Upper lobe of left lung (tissue), 6 donors: Measurements from ENCODE around the gene PALLD. TPM values are rescaled to one million over a fixed set of nuclear protein-coding genes. Genes with fewer than 3 reads are reported as not detected.
"Not testable (repeated sequence)": the region's sequence is repeated elsewhere in the genome, so short reads cannot be mapped to it uniquely, and the experiment has no call there.

ENCODE experiments used
- ATAC-seq, 2 donors: fragments of 200-7000 bp; cut with Tn5 transposase; one replicate each; pipeline ENCODE4 v1.9.1; 2022; ENCODE audit warnings: mild to moderate bottlenecking in 2 of 2, moderate library complexity in 2 of 2; ENCODE audit not compliant: low FRiP score in 2 of 2
- DNase-seq, 2 donors: peaks; one replicate each; pipeline ENCODE4 v3.0.0-alpha.2; 2019 to 2020
- H3K27ac ChIP-seq, 4 donors: fragments of 200-600 bp; sonication (generic); one replicate each; pipeline ENCODE4 v1.5.1; 2016 to 2019
- H3K27me3 ChIP-seq, 4 donors: fragments of 200-600 bp; sonication (generic); one replicate each; pipeline ENCODE4 v1.5.1; 2017 to 2019
- H3K36me3 ChIP-seq, 4 donors: fragments of 200-600 bp; sonication (generic); one replicate each; pipeline ENCODE4 v1.5.1; 2016 to 2019
- H3K4me1 ChIP-seq, 4 donors: fragments of 200-600 bp; sonication (generic); one replicate each; pipeline ENCODE4 v1.5.1; 2018 to 2019
- H3K4me3 ChIP-seq, 4 donors: fragments of 200-600 bp; sonication (generic); one replicate each; pipeline ENCODE4 v1.5.1; 2017 to 2019; ENCODE audit warnings: mild to moderate bottlenecking in 2 of 4, moderate library complexity in 1 of 4
- H3K9me3 ChIP-seq, 4 donors: fragments of 200-600 bp; sonication (generic); one replicate each; pipeline ENCODE4 v1.5.1; 2018 to 2019
- EP300 ChIP-seq, 4 donors: sonication (generic); formaldehyde crosslinking; IDR thresholded peaks; one replicate each; pipeline ENCODE4 v1.5.1; 2017; ENCODE audit warnings: antibody characterized with exemption in 4 of 4, control low read depth in 2 of 4
- POLR2A ChIP-seq, 4 donors: fragments of 450-650 bp; IDR thresholded peaks; one replicate each; pipeline ENCODE4 v1.5.1; 2016 to 2017; ENCODE audit warnings: antibody characterized with exemption in 4 of 4, mild to moderate bottlenecking in 2 of 4
- POLR2AphosphoS5 ChIP-seq, 2 donors: sonication (generic); formaldehyde crosslinking; IDR thresholded peaks; one replicate each; pipeline ENCODE4 v1.5.1; 2017; ENCODE audit warnings: antibody characterized with exemption in 2 of 2
- WGBS, 2 donors: methylation state at CpG; one replicate each; pipeline ENCODE4 v1.1.5; 2017 to 2018; 5-methylcytosine and 5-hydroxymethylcytosine counted together
- total RNA-seq, 6 donors: library from RNA; depleted of rRNA in 4 of 6; stranded (reverse); fragments of >200 nt in 4 of 6; gene quantifications; one replicate each; pipeline versions ENCODE4 v1.1.0 to v1.2.1, GENCODE V29; 2016 to 2021
- TF ChIP-seq, protein P1 (sequence below), 6 experiments: fragments of 450-650 bp in 4 of 6; fragments of 200-600 bp in 2 of 6; sonication (generic) in 2 of 6; IDR thresholded peaks; one replicate each; pipeline ENCODE4 v1.5.1; 2016 to 2019; ENCODE audit warnings: antibody characterized with exemption in 6 of 6
- donor health status: DM: no; HTN: no; CAD: no; lungs with moderate emphysema.
- donor health status: DM: no; HTN: yes; CAD: no; lungs with severe emphysema.

Gene PALLD
- total RNA-seq, 6 donors from 2014 or later, result 63.9 to 175 (median 134) TPM

DNA sequence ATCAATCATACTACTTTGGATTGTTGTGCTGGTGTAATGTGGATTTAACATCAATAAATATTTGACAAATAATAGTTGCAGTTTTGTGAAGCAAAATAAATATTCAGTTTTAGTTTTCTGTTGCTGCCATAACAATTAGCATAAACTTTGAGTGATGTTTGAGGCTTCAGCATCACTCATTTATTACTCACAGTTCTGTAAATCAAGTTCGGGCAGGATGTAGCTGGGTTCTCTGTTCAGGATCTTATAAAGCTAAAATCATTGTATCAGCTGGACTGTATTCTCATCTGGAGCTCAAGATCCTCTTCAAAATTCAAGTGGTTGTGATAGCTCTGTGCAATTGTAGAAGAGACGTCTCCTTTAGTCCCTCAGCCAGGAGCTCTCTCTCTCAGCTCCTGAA lies 431.5 kb downstream of the PALLD start:
- no peak for ATAC-seq
- H3K4me3 ChIP-seq, result no peak overlapping the region
- peaks cover 6 to 18% (median 16%) of the 10 kb centered on the region in 4 donors for H3K9me3 ChIP-seq
- TF ChIP-seq, protein P1, sequence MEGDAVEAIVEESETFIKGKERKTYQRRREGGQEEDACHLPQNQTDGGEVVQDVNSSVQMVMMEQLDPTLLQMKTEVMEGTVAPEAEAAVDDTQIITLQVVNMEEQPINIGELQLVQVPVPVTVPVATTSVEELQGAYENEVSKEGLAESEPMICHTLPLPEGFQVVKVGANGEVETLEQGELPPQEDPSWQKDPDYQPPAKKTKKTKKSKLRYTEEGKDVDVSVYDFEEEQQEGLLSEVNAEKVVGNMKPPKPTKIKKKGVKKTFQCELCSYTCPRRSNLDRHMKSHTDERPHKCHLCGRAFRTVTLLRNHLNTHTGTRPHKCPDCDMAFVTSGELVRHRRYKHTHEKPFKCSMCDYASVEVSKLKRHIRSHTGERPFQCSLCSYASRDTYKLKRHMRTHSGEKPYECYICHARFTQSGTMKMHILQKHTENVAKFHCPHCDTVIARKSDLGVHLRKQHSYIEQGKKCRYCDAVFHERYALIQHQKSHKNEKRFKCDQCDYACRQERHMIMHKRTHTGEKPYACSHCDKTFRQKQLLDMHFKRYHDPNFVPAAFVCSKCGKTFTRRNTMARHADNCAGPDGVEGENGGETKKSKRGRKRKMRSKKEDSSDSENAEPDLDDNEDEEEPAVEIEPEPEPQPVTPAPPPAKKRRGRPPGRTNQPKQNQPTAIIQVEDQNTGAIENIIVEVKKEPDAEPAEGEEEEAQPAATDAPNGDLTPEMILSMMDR (IDR thresholded peaks at IDR 0.05), result no peak
- TF ChIP-seq EP300 (IDR thresholded peaks at IDR 0.05), result no peak
- no peak for TF ChIP-seq POLR2AphosphoS5 (IDR thresholded peaks at IDR 0.05)
- no peak for TF ChIP-seq POLR2A (IDR thresholded peaks at IDR 0.05)
- H3K36me3 ChIP-seq, result peaks cover 5 to 53% (median 19%) of the 10 kb centered on the region in 4 donors
- no peak overlapping the region for H3K27ac ChIP-seq
- H3K4me1 ChIP-seq, result no peaks in the 10 kb centered on the region
- DNase-seq, result no peak
- WGBS, 2 donors, result 82 to 87% methylated on average over 2 of the region's 2 CpGs
- H3K27me3 ChIP-seq, result no peaks in the 10 kb centered on the region

DNA sequence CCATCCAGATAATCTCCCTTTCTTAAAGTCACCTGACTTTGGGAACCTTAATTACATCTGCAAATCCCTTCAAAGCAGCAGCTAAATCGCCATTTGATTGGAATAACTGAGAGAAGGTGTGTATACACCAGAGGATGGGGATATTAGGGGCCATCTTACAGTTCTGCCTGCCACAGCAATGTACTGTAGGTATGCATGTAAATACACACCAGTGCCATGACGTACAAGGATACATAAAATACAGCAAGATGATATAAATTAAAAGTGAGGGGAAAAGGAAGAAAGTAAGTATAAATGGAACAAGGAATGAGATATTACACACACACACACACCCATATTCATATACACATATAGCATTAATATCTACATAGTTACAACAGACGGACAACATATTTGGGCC lies 432.0 kb downstream of the PALLD start:
- 95 to 97% methylated on average over 3 of the region's 3 CpGs for WGBS, 2 donors

DNA sequence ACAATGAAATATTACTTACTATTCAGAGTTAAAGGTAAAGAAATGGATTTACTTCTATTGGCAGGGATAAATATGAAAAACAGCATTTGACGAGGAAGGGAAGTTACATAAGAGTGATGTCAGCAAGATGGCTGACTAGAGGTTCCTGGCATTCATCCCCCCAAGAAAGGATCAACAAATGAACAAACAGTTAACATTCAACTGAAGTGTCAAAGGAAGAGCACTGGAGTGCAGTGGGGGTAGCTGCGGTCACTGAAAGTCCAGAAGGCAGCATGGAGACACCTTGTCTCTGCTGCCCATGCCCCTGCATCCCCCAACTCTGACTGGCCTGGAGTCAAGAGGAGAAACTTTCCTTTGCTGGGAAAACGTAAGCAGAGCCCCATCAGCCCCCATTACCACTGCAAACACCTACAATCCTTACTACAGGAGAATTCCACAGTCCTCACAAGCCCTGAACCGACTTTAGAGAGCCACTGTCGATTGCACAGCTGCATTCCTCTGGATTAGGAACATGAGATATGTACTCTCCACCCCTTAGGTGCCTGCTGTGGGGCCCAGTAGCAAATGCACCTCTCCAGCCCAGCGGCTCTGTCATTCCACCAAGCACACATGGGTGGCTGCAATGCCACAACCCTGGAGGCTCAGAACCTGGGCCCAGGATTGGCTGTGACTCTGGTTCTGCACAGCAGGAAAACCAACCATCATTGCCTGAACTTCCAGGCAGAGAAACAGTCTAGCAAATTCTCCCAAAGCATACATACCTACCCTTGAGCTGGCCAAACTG lies 433.8 kb downstream of the PALLD start:
- WGBS, 2 donors, result 78 to 89% methylated on average over 5 to 6 of the region's 6 CpGs
- Histone ChIP-seq H3K27ac (no peak overlapping the region), H3K27me3 (no peaks in the 10 kb centered on the region), H3K4me3 (no peak overlapping the region), H3K36me3 (peaks cover 0 to 38% (median 17%) of the 10 kb centered on the region in 4 donors), H3K9me3 (peaks cover 6 to 28% (median 16%) of the 10 kb centered on the region in 4 donors), H3K4me1 (no peaks in the 10 kb centered on the region)
- DNase-seq (no peak), ATAC-seq (peak in 1 of 2 donors; percentile 12)
- TF ChIP-seq POLR2A (IDR thresholded peaks at IDR 0.05) (no peak), EP300 (IDR thresholded peaks at IDR 0.05) (no peak), POLR2AphosphoS5 (IDR thresholded peaks at IDR 0.05) (no peak)
- TF ChIP-seq, protein P1 (IDR thresholded peaks at IDR 0.05), result no peak

More for the DNA sequence above, 432.0 kb downstream of the PALLD start:
- H3K4me1 ChIP-seq, result no peaks in the 10 kb centered on the region
- no peak overlapping the region for H3K4me3 ChIP-seq
- TF ChIP-seq POLR2AphosphoS5 (IDR thresholded peaks at IDR 0.05) (no peak), POLR2A (IDR thresholded peaks at IDR 0.05) (no peak)
- no peaks in the 10 kb centered on the region for H3K27me3 ChIP-seq
- H3K9me3 ChIP-seq, result peaks cover 6 to 23% (median 16%) of the 10 kb centered on the region in 4 donors
- no peak overlapping the region for H3K27ac ChIP-seq
- DNase-seq (no peak), ATAC-seq (no peak)
- H3K36me3 ChIP-seq, result peaks cover 5 to 53% (median 19%) of the 10 kb centered on the region in 4 donors

DNA sequence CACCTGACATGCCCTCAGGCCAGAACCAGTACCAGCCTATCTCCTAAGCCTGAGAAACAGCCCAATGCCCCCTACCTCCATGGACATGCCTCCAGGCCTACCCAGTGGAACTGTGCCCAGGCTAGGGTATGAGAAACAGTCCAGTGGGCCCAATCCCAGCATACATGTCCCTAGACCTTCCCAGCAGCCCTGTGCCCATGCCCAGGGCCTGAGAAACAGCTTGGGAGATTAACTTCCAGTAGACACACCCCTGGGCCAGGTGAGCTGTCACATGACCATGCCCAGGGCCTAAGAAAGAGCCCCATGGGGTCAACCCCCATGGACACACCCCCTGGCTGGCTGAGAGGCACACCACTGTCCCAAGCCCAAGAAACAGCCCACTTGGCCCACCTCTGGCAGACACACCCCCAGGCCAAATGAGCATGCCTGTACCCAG lies 434.4 kb downstream of the PALLD start:
- peaks cover 6 to 32% (median 16%) of the 10 kb centered on the region in 4 donors for H3K9me3 ChIP-seq
- H3K4me3 ChIP-seq, result no peak overlapping the region
- H3K27ac ChIP-seq, result no peak overlapping the region
- H3K27me3 ChIP-seq, result no peaks in the 10 kb centered on the region
- ATAC-seq (peak; percentile 38 to 65), DNase-seq (no peak)
- TF ChIP-seq POLR2AphosphoS5 (IDR thresholded peaks at IDR 0.05) (no peak), POLR2A (IDR thresholded peaks at IDR 0.05) (no peak), EP300 (IDR thresholded peaks at IDR 0.05) (no peak)
- TF ChIP-seq, protein P1 (IDR thresholded peaks at IDR 0.05), result no peak
- no peaks in the 10 kb centered on the region for H3K4me1 ChIP-seq
- H3K36me3 ChIP-seq, result peaks cover 0 to 32% (median 14%) of the 10 kb centered on the region in 4 donors

DNA sequence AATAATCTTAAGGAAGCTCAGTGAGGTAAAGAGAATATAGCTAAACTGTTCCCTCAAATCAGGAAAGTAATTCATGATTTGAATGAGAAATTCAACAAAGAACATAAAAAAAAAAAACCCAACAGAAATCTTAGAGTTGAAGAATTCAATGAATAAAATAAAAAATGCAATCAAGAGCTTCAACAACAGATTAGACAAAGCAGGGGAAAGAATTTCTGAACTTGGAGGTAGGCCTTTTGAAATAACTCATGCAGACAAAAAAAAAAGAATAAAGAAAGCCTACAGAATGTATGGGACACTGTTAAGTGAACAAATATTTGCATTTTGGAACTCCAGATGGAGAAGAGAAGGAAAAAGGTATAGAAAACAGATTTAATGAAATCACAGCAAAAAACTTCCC lies 435.3 kb downstream of the PALLD start:
- Histone ChIP-seq H3K9me3 (peaks cover 6 to 36% (median 18%) of the 10 kb centered on the region in 4 donors), H3K36me3 (peaks cover 0 to 23% (median 8%) of the 10 kb centered on the region in 4 donors), H3K4me3 (no peak overlapping the region), H3K27me3 (no peaks in the 10 kb centered on the region), H3K27ac (no peak overlapping the region), H3K4me1 (no peaks in the 10 kb centered on the region)
- ATAC-seq, result no peak
- TF ChIP-seq POLR2A (IDR thresholded peaks at IDR 0.05), result no peak
- DNase-seq, result no peak

DNA sequence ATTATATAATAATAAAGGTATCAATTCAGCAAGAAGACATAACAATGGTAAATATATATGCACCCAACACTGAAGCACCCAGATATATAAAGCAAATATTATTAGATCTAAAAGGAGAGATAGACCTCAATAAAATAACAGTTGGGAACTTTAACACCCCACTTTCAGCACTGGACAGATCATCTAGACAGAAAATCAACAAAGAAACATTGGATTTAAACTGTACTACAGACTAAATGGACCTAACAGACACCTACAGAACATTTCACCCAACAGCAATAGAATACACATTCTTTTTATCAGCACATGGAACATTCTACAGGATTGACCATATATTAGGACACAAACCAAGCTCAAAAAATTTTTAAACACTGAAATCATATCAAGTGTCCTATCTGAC lies 436.6 kb downstream of the PALLD start:
- H3K36me3 ChIP-seq, result peaks cover 0 to 10% (median under 1%) of the 10 kb centered on the region in 4 donors
- H3K4me3 ChIP-seq, result no peak overlapping the region
- H3K27me3 ChIP-seq, result no peaks in the 10 kb centered on the region
- peaks cover 6 to 46% (median 20%) of the 10 kb centered on the region in 4 donors for H3K9me3 ChIP-seq
- H3K27ac ChIP-seq, result no peak overlapping the region
- ATAC-seq (no peak), DNase-seq (no peak)
- TF ChIP-seq EP300 (IDR thresholded peaks at IDR 0.05) (no peak), POLR2A (IDR thresholded peaks at IDR 0.05) (no peak), POLR2AphosphoS5 (IDR thresholded peaks at IDR 0.05) (no peak)
- TF ChIP-seq, protein P1 (IDR thresholded peaks at IDR 0.05), result no peak
- H3K4me1 ChIP-seq, result no peaks in the 10 kb centered on the region

DNA sequence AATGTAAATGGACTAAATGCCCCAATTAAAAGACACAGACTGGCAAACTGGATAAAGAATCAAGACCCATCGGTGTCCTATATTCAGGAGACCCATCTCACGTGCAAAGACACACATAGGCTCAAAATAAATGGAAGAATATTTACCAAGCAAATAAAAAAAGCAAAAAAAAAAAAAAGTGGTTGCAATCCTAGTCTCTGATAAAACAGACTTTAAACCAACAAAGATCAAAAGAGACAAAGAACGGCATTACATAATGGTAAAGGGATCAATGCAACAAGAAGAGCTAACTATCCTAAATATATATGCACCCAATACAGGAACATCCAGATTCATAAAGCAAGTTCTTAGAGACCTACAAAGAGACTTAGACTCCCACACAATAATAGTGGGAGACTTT lies 440.6 kb downstream of the PALLD start:
- H3K4me1 ChIP-seq, H3K4me3 ChIP-seq, H3K36me3 ChIP-seq, DNase-seq, H3K27ac ChIP-seq, H3K27me3 ChIP-seq, ATAC-seq: not testable (repeated sequence)
- 96 to 99% methylated on average over 3 of the region's 3 CpGs for WGBS, 2 donors
- H3K9me3 ChIP-seq, result peaks cover 1 to 40% (median 11%) of the 10 kb centered on the region in 4 donors
